ENCODE data around the gene PLA2G6. TPM values are rescaled to one million over a fixed set of nuclear protein-coding genes. Genes with fewer than 3 reads are reported as not detected.

PLA2G6 gene
- total RNA-seq, 1 experiment from 2014 or later = 88.0 TPM

- Histone ChIP-seq H2AFZ (ENCODE audit: low read length) (no peak overlapping the region), H3K27me3 (ENCODE audit: low read length) (no peaks in the 10 kb centered on the region), H3K9me3 (ENCODE audit: low read length) (no peaks in the 10 kb centered on the region), H3K9ac (ENCODE audit: low read length) (0 out of 2 replicates have a peak overlapping the region, but pooled peaks have one; percentile 11), H4K20me1 (ENCODE audit: insufficient read depth, low read depth, low read length) (no peaks in the 10 kb centered on the region), H3K4me1 (ENCODE audit: low read length) (peaks cover 15% of the 10 kb centered on the region), H3K27ac (ENCODE audit: low read length) (peak overlapping the region; percentile 37), H3K79me2 (ENCODE audit: low read length) (peaks cover 6% of the 10 kb centered on the region), H3K36me3 (ENCODE audit: insufficient read depth, low read length) (no peaks in the 10 kb centered on the region), H3K4me2 (ENCODE audit: low read depth, low read length, poor library complexity, severe bottlenecking) (peak overlapping the region; percentile 46), H3K9me2 (replicated peaks; ENCODE audit: insufficient read depth, low read length) (no peaks in the 10 kb centered on the region), H3K4me3 (ENCODE audit: low read length) (no peak overlapping the region)
- peak; percentile 58 for DNase-seq
Observed at GRCh38 chr22:38171927-38172831, 9.5 kb downstream of the PLA2G6 start.

GRCh38 chr22:38170469-38170868, 11.2 kb downstream of the PLA2G6 start:
- peaks cover 5% of the 10 kb centered on the region for H3K79me2 ChIP-seq (ENCODE audit: low read length)
- peaks cover 15% of the 10 kb centered on the region for H3K4me1 ChIP-seq (ENCODE audit: low read length)
- no peak for DNase-seq
- no peaks in the 10 kb centered on the region for H4K20me1 ChIP-seq (ENCODE audit: insufficient read depth, low read depth, low read length)
- no peaks in the 10 kb centered on the region for H3K27me3 ChIP-seq (ENCODE audit: low read length)
- H2AFZ ChIP-seq (ENCODE audit: low read length) = no peak overlapping the region
- no peak overlapping the region for H3K4me2 ChIP-seq (ENCODE audit: low read depth, low read length, poor library complexity, severe bottlenecking)
- no peaks in the 10 kb centered on the region for H3K9me3 ChIP-seq (ENCODE audit: low read length)
- H3K4me3 ChIP-seq (ENCODE audit: low read length) = no peak overlapping the region
- H3K36me3 ChIP-seq (ENCODE audit: insufficient read depth, low read length) = 0 out of 2 replicates have a peak, but pooled peaks cover 3% of the 10 kb centered on the region
- H3K9ac ChIP-seq (ENCODE audit: low read length) = no peak overlapping the region
- no peaks in the 10 kb centered on the region for H3K9me2 ChIP-seq (replicated peaks; ENCODE audit: insufficient read depth, low read length)
- H3K27ac ChIP-seq (ENCODE audit: low read length) = no peak overlapping the region

GRCh38 chr22:38169116-38169515, 12.5 kb downstream of the PLA2G6 start:
- Histone ChIP-seq H3K4me2 (ENCODE audit: low read depth, low read length, poor library complexity, severe bottlenecking) (no peak overlapping the region), H3K27me3 (ENCODE audit: low read length) (no peaks in the 10 kb centered on the region), H4K20me1 (ENCODE audit: insufficient read depth, low read depth, low read length) (no peaks in the 10 kb centered on the region), H3K9me2 (replicated peaks; ENCODE audit: insufficient read depth, low read length) (no peaks in the 10 kb centered on the region), H2AFZ (ENCODE audit: low read length) (no peak overlapping the region), H3K9me3 (ENCODE audit: low read length) (no peaks in the 10 kb centered on the region), H3K9ac (ENCODE audit: low read length) (no peak overlapping the region), H3K36me3 (ENCODE audit: insufficient read depth, low read length) (0 out of 2 replicates have a peak, but pooled peaks cover 3% of the 10 kb centered on the region), H3K4me1 (ENCODE audit: low read length) (peaks cover 15% of the 10 kb centered on the region), H3K4me3 (ENCODE audit: low read length) (no peak overlapping the region), H3K79me2 (ENCODE audit: low read length) (peaks cover 3% of the 10 kb centered on the region; the same call in 1 of the 2 replicates), H3K27ac (ENCODE audit: low read length) (no peak overlapping the region)
- DNase-seq = no peak

GRCh38 chr22:38167988-38168407, 13.6 kb downstream of the PLA2G6 start:
- Histone ChIP-seq H2AFZ (ENCODE audit: low read length) (no peak overlapping the region), H3K36me3 (ENCODE audit: insufficient read depth, low read length) (0 out of 2 replicates have a peak, but pooled peaks cover 3% of the 10 kb centered on the region), H3K9me3 (ENCODE audit: low read length) (no peaks in the 10 kb centered on the region), H3K4me1 (ENCODE audit: low read length) (peaks cover 18% of the 10 kb centered on the region), H3K9ac (ENCODE audit: low read length) (no peak overlapping the region), H3K27ac (ENCODE audit: low read length) (no peak overlapping the region), H3K27me3 (ENCODE audit: low read length) (no peaks in the 10 kb centered on the region), H3K4me2 (ENCODE audit: low read depth, low read length, poor library complexity, severe bottlenecking) (no peak overlapping the region), H4K20me1 (ENCODE audit: insufficient read depth, low read depth, low read length) (no peaks in the 10 kb centered on the region), H3K9me2 (replicated peaks; ENCODE audit: insufficient read depth, low read length) (no peaks in the 10 kb centered on the region), H3K4me3 (ENCODE audit: low read length) (no peak overlapping the region), H3K79me2 (ENCODE audit: low read length) (peaks cover 3% of the 10 kb centered on the region; the same call in 1 of the 2 replicates)
- no peak for DNase-seq

GRCh38 chr22:38165922-38166593, 15.6 kb downstream of the PLA2G6 start:
- H2AFZ ChIP-seq (ENCODE audit: low read length) = no peak overlapping the region
- no peaks in the 10 kb centered on the region for H4K20me1 ChIP-seq (ENCODE audit: insufficient read depth, low read depth, low read length)
- no peak overlapping the region for H3K4me3 ChIP-seq (ENCODE audit: low read length)
- no peaks in the 10 kb centered on the region for H3K9me3 ChIP-seq (ENCODE audit: low read length)
- no peaks in the 10 kb centered on the region for H3K79me2 ChIP-seq (ENCODE audit: low read length)
- no peak overlapping the region for H3K27ac ChIP-seq (ENCODE audit: low read length)
- DNase-seq = no peak
- H3K9ac ChIP-seq (ENCODE audit: low read length) = no peak overlapping the region
- H3K4me2 ChIP-seq (ENCODE audit: low read depth, low read length, poor library complexity, severe bottlenecking) = no peak overlapping the region
- peaks cover 15% of the 10 kb centered on the region for H3K4me1 ChIP-seq (ENCODE audit: low read length)
- H3K27me3 ChIP-seq (ENCODE audit: low read length) = no peaks in the 10 kb centered on the region
- H3K9me2 ChIP-seq (replicated peaks; ENCODE audit: insufficient read depth, low read length) = no peaks in the 10 kb centered on the region
- 0 out of 2 replicates have a peak, but pooled peaks cover 3% of the 10 kb centered on the region for H3K36me3 ChIP-seq (ENCODE audit: insufficient read depth, low read length)

GRCh38 chr22:38164551-38164918, 17.1 kb downstream of the PLA2G6 start:
- Histone ChIP-seq H3K36me3 (ENCODE audit: insufficient read depth, low read length) (0 out of 2 replicates have a peak, but pooled peaks cover 3% of the 10 kb centered on the region), H3K4me3 (ENCODE audit: low read length) (no peak overlapping the region), H3K79me2 (ENCODE audit: low read length) (no peaks in the 10 kb centered on the region), H2AFZ (ENCODE audit: low read length) (no peak overlapping the region), H3K4me1 (ENCODE audit: low read length) (peaks cover 19% of the 10 kb centered on the region), H3K4me2 (ENCODE audit: low read depth, low read length, poor library complexity, severe bottlenecking) (no peak overlapping the region), H3K9me3 (ENCODE audit: low read length) (no peaks in the 10 kb centered on the region), H4K20me1 (ENCODE audit: insufficient read depth, low read depth, low read length) (no peaks in the 10 kb centered on the region), H3K27ac (ENCODE audit: low read length) (no peak overlapping the region), H3K9ac (ENCODE audit: low read length) (no peak overlapping the region), H3K27me3 (ENCODE audit: low read length) (no peaks in the 10 kb centered on the region), H3K9me2 (replicated peaks; ENCODE audit: insufficient read depth, low read length) (no peaks in the 10 kb centered on the region)
- DNase-seq = no peak

- no peak overlapping the region for H3K4me3 ChIP-seq (ENCODE audit: low read length)
Observed at GRCh38 chr22:38163844-38164550, 17.6 kb downstream of the PLA2G6 start.

More at GRCh38 chr22:38163844-38164550, 17.6 kb downstream of the PLA2G6 start:
- no peaks in the 10 kb centered on the region for H3K27me3 ChIP-seq (ENCODE audit: low read length)
- H3K4me1 ChIP-seq (ENCODE audit: low read length) = peaks cover 19% of the 10 kb centered on the region
- no peaks in the 10 kb centered on the region for H3K9me3 ChIP-seq (ENCODE audit: low read length)
- H3K9me2 ChIP-seq (replicated peaks; ENCODE audit: insufficient read depth, low read length) = no peaks in the 10 kb centered on the region
- H3K36me3 ChIP-seq (ENCODE audit: insufficient read depth, low read length) = 0 out of 2 replicates have a peak, but pooled peaks cover 3% of the 10 kb centered on the region
- no peak for DNase-seq
- no peak overlapping the region for H2AFZ ChIP-seq (ENCODE audit: low read length)
- no peaks in the 10 kb centered on the region for H4K20me1 ChIP-seq (ENCODE audit: insufficient read depth, low read depth, low read length)
- no peak overlapping the region for H3K9ac ChIP-seq (ENCODE audit: low read length)
- H3K4me2 ChIP-seq (ENCODE audit: low read depth, low read length, poor library complexity, severe bottlenecking) = no peak overlapping the region
- no peaks in the 10 kb centered on the region for H3K79me2 ChIP-seq (ENCODE audit: low read length)
- H3K27ac ChIP-seq (ENCODE audit: low read length) = no peak overlapping the region

All from Karpas-422 (cell line).